Urothelium cell line (cell line): ENCODE data around the gene LEP.

Experiments used
- DNase-seq: peaks from one replicate; pipeline ENCODE4 v3.0.0; 2011; ENCODE audit warnings: low spot score, mixed read lengths
- FAIRE-seq: peaks from 2 replicates; lab custom pipeline; 2011; peaks lifted over from hg19 to GRCh38; lab: Jason Lieb, UNC

The LEP gene

DNA sequence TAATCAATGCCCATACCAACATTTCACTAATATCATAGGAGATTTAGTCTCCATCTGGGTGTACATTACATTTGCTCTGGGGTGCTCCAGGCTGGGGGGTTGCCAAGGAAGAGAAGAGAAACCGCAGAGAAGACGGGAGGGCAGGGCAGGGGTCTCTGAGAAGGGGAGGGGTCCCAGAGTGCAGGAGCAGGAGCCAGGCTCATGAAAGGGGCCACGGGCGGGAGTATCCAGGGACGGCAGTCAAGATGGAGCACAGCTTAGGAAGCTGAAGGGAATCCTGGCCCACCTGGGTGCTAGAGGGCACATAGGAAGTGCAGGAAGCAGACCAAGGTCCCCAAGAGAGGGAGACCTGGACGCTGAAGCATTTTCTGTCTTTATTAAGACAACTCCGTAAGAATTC lies 2.2 kb downstream of the LEP start:
- FAIRE-seq (no peak), DNase-seq (no peak)

DNA sequence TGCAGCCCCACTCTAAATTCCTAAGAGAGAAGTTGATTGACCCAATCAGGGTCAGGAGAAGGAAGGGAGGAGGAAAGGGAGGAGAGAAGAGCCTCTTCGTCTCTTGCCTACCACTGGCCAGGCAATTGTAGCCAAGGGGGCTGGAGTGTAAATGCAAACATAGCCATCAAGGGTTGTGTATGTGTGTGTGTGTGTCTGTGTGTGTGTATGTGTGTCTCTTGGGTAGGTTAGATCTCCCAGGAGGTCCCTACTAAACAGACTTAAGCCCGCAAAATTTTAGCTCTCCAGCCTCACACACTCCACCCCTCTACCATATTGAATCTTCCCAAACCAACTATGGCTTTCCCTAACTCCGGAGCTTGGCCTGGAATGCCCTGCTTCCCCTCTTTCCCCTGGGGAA lies 3.8 kb downstream of the LEP start:
- DNase-seq (no peak), FAIRE-seq (no peak)

DNA sequence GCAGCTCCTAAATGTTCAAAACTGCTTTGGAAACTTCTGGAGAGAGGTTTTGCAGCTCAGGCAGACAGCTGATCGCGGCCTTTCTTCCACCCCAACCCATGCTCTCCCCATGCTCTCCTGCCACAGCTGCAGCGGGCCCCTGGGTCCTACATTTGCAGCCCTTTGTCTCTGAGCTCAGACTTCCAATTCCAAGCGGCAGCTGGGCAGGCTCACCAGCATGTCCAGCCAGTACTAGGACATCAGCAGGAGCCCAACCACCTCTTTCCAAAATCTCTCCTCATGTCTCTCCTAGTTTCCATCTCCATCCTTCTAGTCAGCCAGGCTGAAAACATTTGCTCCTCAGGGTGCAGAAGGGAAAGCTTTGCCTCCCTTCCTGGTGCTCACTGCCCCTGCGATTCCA lies 6.0 kb downstream of the LEP start:
- FAIRE-seq, result no peak
- DNase-seq, result no peak

DNA sequence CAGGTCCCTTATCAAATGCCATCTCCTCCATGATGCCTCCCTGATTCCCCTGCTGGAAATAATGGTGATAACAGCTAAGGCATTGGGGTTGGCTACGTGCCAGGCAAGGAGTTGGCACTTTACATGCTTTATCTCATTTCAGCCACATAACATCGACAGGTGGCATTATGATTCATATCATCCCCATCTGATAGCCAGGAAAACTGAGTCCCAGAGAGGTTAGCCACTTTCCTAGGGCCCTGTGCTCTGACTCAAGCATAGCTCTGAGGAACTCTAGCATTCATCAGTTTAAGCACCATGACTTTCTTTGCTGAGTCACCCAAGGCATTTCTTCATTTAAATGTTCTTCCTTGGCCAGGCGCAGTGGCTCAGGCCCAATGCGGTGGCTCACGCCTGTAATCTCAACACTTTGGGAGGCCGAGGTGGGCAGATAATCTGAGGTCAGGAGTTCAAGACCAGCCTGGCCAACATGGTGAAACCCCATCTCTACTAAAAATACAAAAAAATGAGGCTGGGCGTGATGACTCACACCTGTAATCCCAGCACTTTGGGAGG lies 6.6 kb downstream of the LEP start:
- FAIRE-seq (no peak), DNase-seq (no peak)

DNA sequence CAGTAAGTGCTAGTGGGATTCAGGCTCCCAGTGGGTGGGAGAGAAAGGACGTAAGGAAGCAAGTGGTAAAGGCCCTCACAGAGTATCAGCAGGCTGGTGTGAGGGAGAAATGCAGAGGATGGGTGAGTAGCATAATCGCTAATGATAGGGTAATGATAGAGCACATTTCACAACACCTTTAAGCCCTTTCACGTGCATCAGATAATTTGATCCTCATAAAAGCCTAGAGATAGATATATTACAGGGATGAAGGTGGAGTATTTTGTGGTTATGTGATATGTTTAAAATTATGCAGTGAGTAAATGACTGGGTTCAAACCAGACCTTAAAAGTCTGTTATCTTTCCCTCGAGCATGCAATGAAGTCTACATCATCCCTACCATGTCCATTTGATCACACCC lies 10.3 kb downstream of the LEP start:
- FAIRE-seq (no peak), DNase-seq (no peak)

DNA sequence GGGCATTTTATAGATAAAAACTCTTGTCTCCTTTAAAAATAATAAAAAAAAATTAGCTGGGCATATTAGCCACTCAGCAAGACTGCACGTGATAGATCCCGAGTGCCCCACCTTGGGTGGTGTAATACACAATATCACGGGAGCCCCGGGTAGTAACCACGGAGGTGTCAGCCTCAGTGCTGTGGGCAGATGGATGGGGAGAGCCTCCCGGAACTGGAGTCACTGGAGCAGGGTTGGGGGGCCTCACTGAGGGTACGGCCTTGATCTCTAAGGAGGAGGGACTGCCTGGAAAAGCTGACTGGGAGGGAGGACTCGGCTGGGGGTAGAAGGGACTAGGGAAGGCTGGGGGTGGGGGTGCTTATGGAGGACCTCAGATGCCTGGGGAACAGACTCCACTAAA lies 12.6 kb downstream of the LEP start:
- DNase-seq (no peak), FAIRE-seq (no peak)

DNA sequence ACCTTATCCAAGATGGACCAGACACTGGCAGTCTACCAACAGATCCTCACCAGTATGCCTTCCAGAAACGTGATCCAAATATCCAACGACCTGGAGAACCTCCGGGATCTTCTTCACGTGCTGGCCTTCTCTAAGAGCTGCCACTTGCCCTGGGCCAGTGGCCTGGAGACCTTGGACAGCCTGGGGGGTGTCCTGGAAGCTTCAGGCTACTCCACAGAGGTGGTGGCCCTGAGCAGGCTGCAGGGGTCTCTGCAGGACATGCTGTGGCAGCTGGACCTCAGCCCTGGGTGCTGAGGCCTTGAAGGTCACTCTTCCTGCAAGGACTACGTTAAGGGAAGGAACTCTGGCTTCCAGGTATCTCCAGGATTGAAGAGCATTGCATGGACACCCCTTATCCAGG lies 13.4 kb downstream of the LEP start:
- FAIRE-seq (no peak), DNase-seq (no peak)

DNA sequence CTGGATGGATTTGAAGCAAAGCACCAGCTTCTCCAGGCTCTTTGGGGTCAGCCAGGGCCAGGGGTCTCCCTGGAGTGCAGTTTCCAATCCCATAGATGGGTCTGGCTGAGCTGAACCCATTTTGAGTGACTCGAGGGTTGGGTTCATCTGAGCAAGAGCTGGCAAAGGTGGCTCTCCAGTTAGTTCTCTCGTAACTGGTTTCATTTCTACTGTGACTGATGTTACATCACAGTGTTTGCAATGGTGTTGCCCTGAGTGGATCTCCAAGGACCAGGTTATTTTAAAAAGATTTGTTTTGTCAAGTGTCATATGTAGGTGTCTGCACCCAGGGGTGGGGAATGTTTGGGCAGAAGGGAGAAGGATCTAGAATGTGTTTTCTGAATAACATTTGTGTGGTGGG lies 14.2 kb downstream of the LEP start:
- DNase-seq, result no peak
- no peak for FAIRE-seq

DNA sequence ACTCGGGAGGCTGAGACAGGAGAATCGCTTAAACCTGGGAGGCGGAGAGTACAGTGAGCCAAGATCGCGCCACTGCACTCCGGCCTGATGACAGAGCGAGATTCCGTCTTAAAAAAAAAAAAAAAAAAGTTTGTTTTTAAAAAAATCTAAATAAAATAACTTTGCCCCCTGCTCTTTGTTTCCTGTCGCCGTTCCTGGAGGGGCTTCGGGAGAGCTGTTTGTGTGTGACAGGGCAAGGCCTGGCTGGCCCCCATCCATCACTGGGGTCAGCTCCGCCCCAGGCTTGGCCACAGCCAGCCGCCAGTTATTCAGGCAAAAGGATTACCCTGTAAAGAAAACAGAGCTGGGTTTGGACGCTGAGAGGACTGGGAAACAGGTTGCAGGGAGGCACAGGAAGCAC lies 16.4 kb downstream of the LEP start:
- DNase-seq, result no peak
- FAIRE-seq, result no peak

DNA sequence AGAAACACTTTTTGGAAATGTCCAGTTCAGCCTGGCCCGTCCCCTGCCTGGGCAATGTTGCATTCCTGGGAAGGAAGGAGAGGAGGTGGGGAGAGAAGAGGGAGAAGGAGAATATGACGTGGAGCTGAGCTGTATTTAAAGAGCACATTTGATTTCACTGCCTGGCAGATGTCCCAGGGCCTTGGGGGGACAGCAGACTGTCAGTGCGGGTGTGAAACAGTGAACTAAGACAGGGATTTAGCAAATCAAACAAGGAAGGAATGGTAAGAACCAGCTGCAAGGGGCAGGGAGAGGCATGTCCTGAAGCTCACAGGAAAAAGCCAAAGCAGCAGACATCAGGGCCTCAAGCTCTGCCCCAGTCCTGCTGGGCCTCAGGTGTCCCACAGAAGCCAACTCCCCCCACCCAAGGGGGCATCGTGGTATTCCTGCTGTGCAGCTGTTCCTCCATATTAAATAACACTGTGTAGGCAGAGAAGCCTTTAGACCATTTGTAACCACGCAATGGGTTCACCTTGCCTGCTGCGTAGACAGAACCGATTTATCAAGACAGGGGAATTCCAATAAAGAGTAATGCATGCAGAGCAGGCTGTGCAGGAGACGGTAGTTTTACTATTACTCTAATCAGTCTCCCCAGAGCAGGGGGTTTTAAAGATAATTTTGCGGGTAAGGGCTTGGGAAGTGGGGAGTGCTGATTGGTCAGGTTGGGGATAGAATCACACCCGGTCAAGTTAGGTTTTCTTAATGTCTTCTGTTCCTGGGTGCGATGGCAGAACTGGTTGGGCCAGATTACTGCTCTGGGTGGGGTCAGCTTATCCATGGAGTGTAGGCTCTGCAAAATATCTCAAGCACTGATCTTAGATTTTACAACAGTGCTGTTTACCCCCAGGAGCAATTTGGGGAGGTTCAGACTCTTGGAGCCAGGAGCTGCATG lies 18.3 kb downstream of the LEP start:
- FAIRE-seq (no peak), DNase-seq (no peak)

DNA sequence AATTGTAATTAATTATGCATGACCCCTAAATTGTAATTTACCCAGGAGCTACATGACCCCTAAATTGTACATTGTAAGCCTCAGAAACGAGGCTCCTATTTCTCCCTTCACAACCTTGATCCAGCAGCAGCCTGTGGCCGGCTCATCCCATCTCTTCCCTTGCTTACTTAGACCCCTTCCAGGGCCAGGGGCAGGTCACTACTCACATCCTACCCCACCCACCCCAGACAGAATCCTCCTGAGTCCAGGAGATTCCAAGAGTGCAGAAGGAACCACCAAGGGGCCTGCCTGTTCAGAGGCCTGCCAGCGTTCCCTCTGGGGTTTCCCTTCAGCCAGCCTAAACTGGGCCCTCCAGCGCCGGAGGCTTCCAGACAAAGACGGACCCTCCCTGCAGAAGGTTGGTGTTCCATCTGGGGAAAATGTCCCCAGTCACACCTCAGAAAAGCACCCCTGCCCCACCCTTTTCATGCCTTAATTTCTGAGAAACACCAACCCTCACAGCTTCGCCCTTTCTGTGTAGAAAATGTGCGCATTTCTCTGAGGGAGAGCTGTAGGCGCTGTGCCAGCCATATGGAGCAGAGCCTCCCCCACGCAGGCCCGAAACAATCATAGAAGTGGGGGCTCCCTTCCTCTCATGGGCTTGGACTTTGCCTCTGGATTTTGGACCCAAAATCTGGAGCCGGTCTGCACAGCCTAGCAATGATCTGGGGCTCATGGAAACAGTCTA lies 19.2 kb downstream of the LEP start:
- FAIRE-seq (no peak), DNase-seq (no peak)

DNA sequence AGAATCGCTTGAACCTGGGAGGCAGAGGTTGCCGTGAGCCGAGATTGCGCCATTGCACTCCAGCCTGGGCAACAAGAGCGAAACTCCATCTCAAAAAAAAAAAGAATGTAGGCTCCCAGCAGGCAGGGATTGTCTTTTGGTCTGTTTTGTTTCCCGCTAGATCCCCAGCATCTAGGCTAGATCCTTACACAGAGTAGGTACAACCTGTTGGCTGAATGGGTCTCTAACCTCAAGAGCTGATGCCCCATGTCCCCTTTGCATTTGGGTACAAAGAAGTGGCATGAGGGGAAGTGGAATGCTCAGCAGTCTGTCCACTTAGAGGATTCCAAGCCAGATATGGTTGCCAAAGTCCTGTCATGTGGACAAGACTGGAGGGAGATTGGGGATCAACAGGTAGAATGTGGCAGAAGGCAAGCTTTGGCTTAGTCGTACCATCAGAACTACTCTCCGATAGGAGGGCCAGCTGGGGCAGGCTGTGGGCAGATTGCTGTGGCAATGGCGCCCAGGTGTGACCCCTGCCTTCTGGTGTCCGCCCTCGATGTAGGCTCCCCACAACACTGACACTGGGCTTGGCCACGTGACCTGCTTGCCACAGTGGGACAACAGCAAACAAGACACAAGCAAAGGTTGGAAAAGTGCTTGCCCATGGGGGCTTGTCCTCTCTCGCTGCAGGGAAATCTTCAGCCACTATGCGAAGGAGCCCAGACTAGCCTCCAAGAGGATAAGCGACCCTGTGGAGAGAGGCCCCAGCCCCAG lies 21.4 kb downstream of the LEP start:
- FAIRE-seq, result no peak
- DNase-seq, result no peak

DNA sequence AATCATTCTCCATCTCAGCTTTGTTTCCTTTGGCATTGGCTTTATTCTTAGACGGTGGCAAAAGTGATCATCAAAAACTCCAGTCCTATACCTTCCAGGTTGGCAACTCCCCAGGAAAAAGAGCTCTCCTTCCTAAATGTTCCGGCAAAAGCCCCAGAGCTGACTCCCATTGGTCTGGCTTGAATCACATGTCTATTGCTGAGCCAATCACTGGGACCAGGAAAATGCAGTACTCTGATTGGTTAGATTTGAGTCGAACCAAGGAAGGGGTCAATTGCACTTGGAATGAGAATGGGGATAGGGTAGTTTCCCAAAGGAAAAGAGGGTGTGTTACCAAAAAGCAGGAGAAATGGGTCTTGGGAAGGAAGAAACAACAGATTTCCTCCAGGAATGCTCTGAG lies 22.3 kb downstream of the LEP start:
- no peak for DNase-seq
- FAIRE-seq, result no peak

DNA sequence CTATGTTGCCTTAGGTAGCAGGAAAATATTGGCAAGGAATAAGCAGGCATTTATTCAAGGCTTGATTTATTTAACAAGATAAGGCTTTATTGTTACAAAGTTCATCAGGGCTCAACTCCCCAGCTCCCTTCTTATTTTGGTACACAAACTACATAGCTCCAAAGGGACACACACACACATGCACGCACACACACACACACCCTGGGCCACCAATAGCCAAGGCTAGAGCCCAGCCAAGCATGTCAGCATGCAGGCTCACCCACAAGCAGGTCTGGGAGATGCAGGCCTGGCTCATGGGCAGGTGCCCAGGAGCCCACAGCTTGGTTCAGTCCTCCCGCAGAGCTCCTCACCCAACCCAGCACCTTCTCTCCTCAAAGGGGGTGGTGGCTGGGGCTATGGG lies 23.4 kb downstream of the LEP start:
- no peak for DNase-seq
- FAIRE-seq, result no peak

DNA sequence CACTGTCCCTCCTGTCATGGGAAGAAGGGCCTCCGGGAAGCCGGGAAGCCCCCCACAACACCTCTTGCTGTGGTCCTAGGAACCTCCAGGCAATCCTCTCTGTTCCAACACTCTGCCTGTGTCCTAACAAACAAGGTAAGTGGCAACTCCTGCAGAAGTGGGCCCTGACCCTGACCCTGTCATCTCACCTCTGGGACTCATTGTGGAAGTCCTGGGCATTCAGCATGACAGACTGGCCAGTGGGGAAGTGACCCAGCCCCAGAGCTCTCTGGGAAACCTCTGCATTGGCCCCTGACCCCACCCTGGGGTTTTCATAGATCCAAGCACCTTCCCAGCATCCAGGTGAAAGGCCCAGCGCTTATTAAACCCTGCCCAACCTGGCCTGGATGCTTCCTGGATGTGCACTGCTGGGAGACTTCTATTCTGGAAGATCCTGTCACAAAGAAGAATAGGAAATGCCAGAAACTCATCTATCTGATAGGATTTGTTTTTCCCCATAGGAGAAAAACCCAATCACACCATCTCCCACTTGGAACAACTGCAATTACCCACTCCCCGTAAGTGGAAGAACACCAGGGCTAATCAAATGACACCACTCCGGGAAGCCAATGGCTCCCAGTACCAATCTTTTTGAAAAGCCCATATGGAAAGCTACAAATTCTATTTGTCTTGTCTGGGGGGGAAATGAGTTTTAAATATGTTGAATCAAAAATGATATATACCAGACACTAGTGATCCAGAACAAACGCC lies 24.3 kb downstream of the LEP start:
- DNase-seq, result no peak
- FAIRE-seq, result no peak

DNA sequence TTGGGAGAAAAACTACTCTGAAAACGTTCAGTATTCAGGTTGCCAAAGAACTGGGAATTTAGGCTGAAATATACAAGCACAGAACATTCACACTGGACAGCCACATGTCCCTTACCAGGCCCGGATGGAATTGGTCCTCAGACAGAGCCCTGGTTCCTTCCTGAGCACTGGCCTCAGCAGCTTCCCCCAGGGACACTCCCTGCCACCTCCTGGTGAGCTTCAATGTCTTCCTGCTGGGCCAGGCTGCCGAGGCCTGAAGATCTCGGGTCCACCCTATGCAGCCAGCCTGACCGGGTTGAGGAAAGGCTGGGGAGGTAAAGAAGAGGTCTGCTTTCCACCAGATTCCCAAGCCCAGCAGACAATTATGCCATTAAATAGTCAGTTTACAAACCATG lies 24.8 kb downstream of the LEP start:
- FAIRE-seq (no peak), DNase-seq (no peak)

DNA sequence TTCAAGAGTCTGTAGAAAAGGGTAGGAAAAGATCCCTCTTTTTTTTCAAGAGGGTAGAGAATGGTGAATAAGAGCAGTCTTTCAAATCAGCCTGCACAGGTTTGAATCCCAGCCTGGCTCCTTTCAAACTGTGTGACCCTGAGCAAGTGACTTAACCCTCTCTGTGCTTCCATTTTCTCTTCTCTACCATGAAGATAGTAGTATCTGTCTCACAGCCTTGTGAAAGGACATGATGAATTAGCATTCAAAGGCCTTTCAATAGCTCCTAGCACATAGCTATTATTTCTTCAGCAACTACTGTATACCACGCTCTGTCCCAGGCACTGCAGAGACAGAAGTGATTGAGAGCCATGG lies 25.4 kb downstream of the LEP start:
- FAIRE-seq (no peak), DNase-seq (no peak)

DNA sequence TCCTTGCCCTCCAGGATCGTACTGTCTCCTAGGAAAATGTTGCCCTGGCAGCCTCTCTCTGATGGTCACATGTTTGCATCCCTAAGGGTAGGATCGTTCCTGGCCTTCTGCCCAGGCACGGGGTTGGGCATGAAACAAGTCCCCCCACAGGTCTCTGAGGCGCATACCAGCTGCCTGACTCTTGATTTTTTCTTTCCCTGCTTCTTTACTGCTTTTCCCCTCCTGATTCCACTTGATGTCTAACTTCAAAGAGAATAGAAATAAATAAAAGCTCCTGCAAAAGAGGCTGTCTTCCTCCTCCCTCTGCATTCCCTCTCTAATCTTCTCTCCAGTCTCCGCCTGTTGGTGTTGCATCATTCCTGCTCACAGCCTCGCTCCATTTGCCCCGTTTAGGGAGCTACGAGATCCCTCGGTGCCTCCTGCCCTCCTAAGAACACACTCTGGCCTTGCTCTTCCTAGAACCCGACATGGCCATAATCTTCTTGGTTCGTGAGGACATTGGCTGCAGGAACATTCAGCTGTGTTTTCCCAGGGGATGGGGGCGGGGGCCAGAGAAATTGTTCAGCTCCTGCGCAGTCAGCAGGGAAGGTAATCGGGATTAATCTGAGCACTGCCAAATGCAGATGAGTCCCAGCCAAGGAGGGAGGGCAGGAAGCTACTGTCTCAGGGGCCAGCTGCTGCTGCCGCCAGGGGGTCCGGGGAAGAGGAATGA lies 26.0 kb downstream of the LEP start:
- FAIRE-seq (no peak), DNase-seq (peak; percentile 54)

DNA sequence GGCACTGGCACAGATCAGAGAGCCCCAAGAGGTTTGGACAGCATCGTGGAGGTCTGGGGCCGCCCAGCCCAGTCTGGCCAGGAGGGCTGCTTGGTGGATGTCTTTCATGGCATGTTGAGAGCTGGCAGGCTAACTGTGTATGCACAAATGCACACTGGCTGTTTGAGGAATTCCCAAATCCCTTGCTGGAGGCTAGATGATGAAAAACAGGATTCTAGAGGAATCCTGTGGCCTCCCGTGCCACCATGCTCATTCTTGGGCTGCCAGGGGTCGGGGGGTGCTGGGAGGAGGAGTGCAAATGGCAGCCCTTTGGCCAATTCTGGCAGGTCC lies 26.5 kb downstream of the LEP start:
- no peak for DNase-seq

DNA sequence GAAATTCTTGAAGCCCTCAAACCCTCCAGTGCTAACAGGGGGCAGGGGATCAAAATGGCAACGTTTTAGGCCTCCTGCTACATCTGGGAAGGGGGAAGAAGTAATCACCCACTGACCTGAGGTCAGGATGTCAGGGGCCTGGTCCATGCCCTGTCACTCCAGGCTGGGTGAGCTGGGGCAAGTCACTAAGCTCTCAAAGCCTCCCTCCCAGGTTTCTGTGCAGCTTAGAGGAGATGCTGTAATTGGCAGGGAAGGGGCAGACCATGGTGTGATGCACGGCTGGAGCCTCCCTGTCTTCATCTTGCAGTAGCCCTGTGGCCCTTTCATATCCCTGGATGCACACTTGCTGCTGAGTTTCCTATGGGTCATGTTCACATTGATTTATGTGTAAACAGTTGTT lies 27.2 kb downstream of the LEP start:
- DNase-seq (no peak), FAIRE-seq (no peak)

More for the DNA sequence above, 26.5 kb downstream of the LEP start:
- no peak for FAIRE-seq
